SK-N-SH (cell line): Measurements from ENCODE around the gene CCDC74B.

Source experiments
- CHD2 ChIP-seq: fragments of 150-350 bp; IDR thresholded peaks from 2 replicates; pipeline ENCODE4 v1.6.1; 2018; ENCODE audit warnings: low read length; ENCODE audit not compliant: partially characterized antibody
- CTCF ChIP-seq: fragments of 200-600 bp; sonication (generic); IDR thresholded peaks from 2 replicates; pipeline ENCODE4 v1.6.1; 2017; ENCODE audit warnings: antibody characterized with exemption, mild to moderate bottlenecking, moderate library complexity
- GABPA ChIP-seq: IDR thresholded peaks from 2 replicates; pipeline ENCODE4 v1.4.0; 2012; ENCODE audit warnings: low read depth, mild to moderate bottlenecking
- JUND ChIP-seq: IDR thresholded peaks from 2 replicates; pipeline ENCODE4 v1.4.0; 2012
- MAX ChIP-seq: IDR thresholded peaks from 2 replicates; pipeline ENCODE4 v1.4.0; 2012; ENCODE audit warnings: low read depth
- RFX5 ChIP-seq: IDR thresholded peaks from 2 replicates; pipeline ENCODE4 v1.6.1; 2012; ENCODE audit warnings: mild to moderate bottlenecking, improper control_type of control experiment, low read length
- SIN3A ChIP-seq: IDR thresholded peaks from 2 replicates; pipeline ENCODE4 v1.6.1; 2012; ENCODE audit warnings: low read depth, mild to moderate bottlenecking, low read length, moderate library complexity, borderline replicate concordance
- USF1 ChIP-seq: IDR thresholded peaks from 2 replicates; pipeline ENCODE4 v1.4.0; 2012; ENCODE audit warnings: low read depth, borderline replicate concordance
- YY1 ChIP-seq: IDR thresholded peaks from 2 replicates; pipeline ENCODE4 v1.4.0; 2012; ENCODE audit warnings: low read depth, mild to moderate bottlenecking

- no peak for TF ChIP-seq CTCF
- TF ChIP-seq YY1, result no peak
- TF ChIP-seq SIN3A, result no peak
- no peak for TF ChIP-seq USF1
- no peak for TF ChIP-seq GABPA
- TF ChIP-seq JUND, result no peak
- no peak for TF ChIP-seq CHD2
- TF ChIP-seq RFX5, result no peak
- TF ChIP-seq MAX, result no peak
These were observed 38.8 kb upstream of the CCDC74B start for GRCh38 chr2:130183512-130184373.
